Posterior vena cava (tissue), 2 donors: ENCODE measurements around the gene RAP2C. TPM values are rescaled to one million over a fixed set of nuclear protein-coding genes. Genes with fewer than 3 reads are reported as not detected.

Source experiments
- DNase-seq: peaks from one replicate; pipeline ENCODE4 v3.0.0-alpha.2; 2020; ENCODE audit warnings: low spot score
- intact Hi-C, 2 donors: fragments of 100-400 bp; cut with DNase I; formaldehyde crosslinking; loops; one replicate each; pipeline versions ENCODE4 v1.14.1 to v1.14.2; 2022 to 2023
- long read RNA-seq, 2 donors: library from polyadenylated mRNA; unstranded; transcript quantifications; one replicate each; pipeline ENCODE4 v2.0.0, GENCODE V29; 2020 to 2021
- total RNA-seq, 2 donors: library from RNA; stranded (reverse); fragmentation: NEBNext Ultra II Directional; extraction: Animal tissue kit (Norgen Biotek cat#: 25700); gene quantifications; one replicate each; pipeline ENCODE4 v1.2.1, GENCODE V29; 2021
- donor health status: DM: yes; HTN: yes; CAD: no.
- donor health status: DM: yes; HTN: yes; CAD: no.

RAP2C gene
- 10 to 100 TPM; 21.1 to 25.8 TPM for total RNA-seq
- long read RNA-seq, donor 1, partial matches to known transcripts, result 2 of 7 reads
- long read RNA-seq, donor 1, other reads (novel, unspliced or antisense), result 4 of 7 reads
- long read RNA-seq, donor 2, partial matches to known transcripts, result 2 of 5 reads
- long read RNA-seq, donor 2, other reads (novel, unspliced or antisense), result 3 of 5 reads

GRCh38 chrX:132219343-132219768 lies at the start of gene RAP2C:
RAP2C (minus strand) TSS chrX:132219447; CDS start chrX:132217268, 2,179 bp downstream.
- intact Hi-C loops, result loop anchor here (10.0 kb wide), 2 partner anchors 115 to 125 kb away; no protein-coding TSS in a partner anchor
- peak; percentile 86 for DNase-seq

- intact Hi-C loops, result no loop called here
- DNase-seq, result no peak
These were observed 48.1 kb upstream of the RAP2C start for GRCh38 chrX:132267392-132267791.

GRCh38 chrX:132266583-132267355 lies 47.5 kb upstream of the RAP2C start:
- DNase-seq, result no peak
- intact Hi-C loops, result no loop called here

- intact Hi-C loops, result no loop called here
These were observed 43.9 kb upstream of the RAP2C start for GRCh38 chrX:132263127-132263526.

GRCh38 chrX:132258509-132258908 lies 39.3 kb upstream of the RAP2C start:
- intact Hi-C loops, result no loop called here
- DNase-seq, result no peak

More at GRCh38 chrX:132263127-132263526, 43.9 kb upstream of the RAP2C start:
- no peak for DNase-seq

- intact Hi-C loops, result no loop called here
These were observed 37.9 kb upstream of the RAP2C start for GRCh38 chrX:132257116-132257515.

GRCh38 chrX:132236121-132236520 lies 16.9 kb upstream of the RAP2C start:
- DNase-seq, result no peak
- intact Hi-C loops, result no loop called here

More at GRCh38 chrX:132257116-132257515, 37.9 kb upstream of the RAP2C start:
- DNase-seq, result no peak

- intact Hi-C loops, result no loop called here
- no peak for DNase-seq
These were observed 16.2 kb upstream of the RAP2C start for GRCh38 chrX:132235488-132235887.

- intact Hi-C loops, result no loop called here
- DNase-seq, result no peak
These were observed 12.3 kb upstream of the RAP2C start for GRCh38 chrX:132231587-132231986.

- intact Hi-C loops, result loop anchor here in 1 of 2 donors (1.0 kb wide), 1 partner anchor 65 kb away; no protein-coding TSS in a partner anchor
- DNase-seq, result no peak
These were observed 8.3 kb upstream of the RAP2C start for GRCh38 chrX:132227383-132228112.

GRCh38 chrX:132226169-132226568 lies 6.9 kb upstream of the RAP2C start:
- intact Hi-C loops, result no loop called here
- DNase-seq, result no peak

- intact Hi-C loops, result loop anchor here (10.0 kb wide), 2 partner anchors 113 to 123 kb away; no protein-coding TSS in a partner anchor
- peak; percentile 93 for DNase-seq
These were observed 991 bp downstream of the RAP2C start for GRCh38 chrX:132218100-132218812.

- intact Hi-C loops, result loop anchor here (10.0 kb wide), 2 partner anchors 113 to 123 kb away; no protein-coding TSS in a partner anchor
- DNase-seq, result peak; percentile 87
These were observed 1.8 kb downstream of the RAP2C start for GRCh38 chrX:132217203-132218073.

GRCh38 chrX:132216806-132217202 lies 2.4 kb downstream of the RAP2C start:
- intact Hi-C loops, result loop anchor here (10.0 kb wide), 2 partner anchors 112 to 122 kb away; no protein-coding TSS in a partner anchor
- DNase-seq, result no peak

GRCh38 chrX:132216283-132216682 lies 3.0 kb downstream of the RAP2C start:
- no peak for DNase-seq
- intact Hi-C loops, result loop anchor here (10.0 kb wide), 2 partner anchors 111 to 121 kb away; no protein-coding TSS in a partner anchor

GRCh38 chrX:132214518-132214917 lies 4.7 kb downstream of the RAP2C start:
- intact Hi-C loops, result loop anchor here (10.0 kb wide), 2 partner anchors 110 to 120 kb away; no protein-coding TSS in a partner anchor
- no peak for DNase-seq

- DNase-seq, result no peak
- intact Hi-C loops, result no loop called here
These were observed 9.7 kb downstream of the RAP2C start for GRCh38 chrX:132209527-132209926.

- DNase-seq, result no peak
- intact Hi-C loops, result no loop called here
These were observed 10.8 kb downstream of the RAP2C start for GRCh38 chrX:132208422-132208821.
